SU-DHL-6 (cell line): Measurements from ENCODE around the gene RASSF4.

Experiments used
- H2AFZ ChIP-seq: fragments of 200-600 bp; sonication (generic); 2 replicates; pipeline ENCODE4 v1.6.1; 2014; ENCODE audit warnings: low read depth, mild to moderate bottlenecking, moderate library complexity, mixed read lengths, antibody characterized with exemption, low read length; ENCODE audit not compliant: severe bottlenecking
- H3F3A ChIP-seq: fragments of 200-600 bp; shearing (Covaris generic); 2 replicates; pipeline ENCODE4 v1.6.0; 2016; ENCODE audit warnings: antibody characterized with exemption, mild to moderate bottlenecking; ENCODE audit not compliant: insufficient read depth
- H3K27ac ChIP-seq: fragments of 200-600 bp; sonication (generic); 2 replicates; pipeline ENCODE4 v1.5.1; 2016; ENCODE audit warnings: low read depth, mild to moderate bottlenecking, low read length, moderate library complexity, mixed read lengths
- H3K27me3 ChIP-seq: fragments of 200-600 bp; sonication (generic), shearing (Covaris generic); 2 replicates; pipeline ENCODE4 v1.6.0; 2014; ENCODE audit warnings: mild to moderate bottlenecking, low read length
- H3K36me3 ChIP-seq: fragments of 200-600 bp; sonication (generic); 2 replicates; pipeline ENCODE4 v1.6.1; 2014; ENCODE audit warnings: mild to moderate bottlenecking, low read length, mixed read lengths
- H3K4me2 ChIP-seq: fragments of 300-600, 200-600 bp; shearing (Covaris generic), sonication (generic); 2 replicates; pipeline ENCODE4 v1.6.0; 2014; ENCODE audit warnings: low read length, low read depth, mild to moderate bottlenecking; ENCODE audit not compliant: poor library complexity, severe bottlenecking
- H3K4me3 ChIP-seq: fragments of 200-600 bp; sonication (generic); 2 replicates; pipeline ENCODE4 v1.5.1; 2014; ENCODE audit warnings: antibody characterized with exemption, low read length, mild to moderate bottlenecking, mixed read lengths; ENCODE audit not compliant: insufficient read depth, poor library complexity, severe bottlenecking
- H3K79me2 ChIP-seq: fragments of 200-600 bp; sonication (generic); 2 replicates; pipeline ENCODE4 v1.6.1; 2014; ENCODE audit warnings: mild to moderate bottlenecking, low read length, moderate library complexity; ENCODE audit not compliant: insufficient read depth
- H3K9ac ChIP-seq: fragments of 200-600 bp; sonication (generic); 2 replicates; pipeline ENCODE4 v1.7.0; 2014; ENCODE audit warnings: mild to moderate bottlenecking, low read length
- H3K9me2 ChIP-seq: fragments of 200-600 bp; sonication (generic); replicated peaks from 2 replicates; pipeline ENCODE4 v1.6.1; 2014; ENCODE audit warnings: low read length; ENCODE audit not compliant: insufficient read depth
- H3K9me3 ChIP-seq: fragments of 200-600 bp; sonication (generic); 2 replicates; pipeline ENCODE4 v1.6.1; 2014; ENCODE audit warnings: low read length, mixed read lengths; ENCODE audit not compliant: insufficient read depth
- H4K20me1 ChIP-seq: fragments of 200-600 bp; sonication (generic); 2 replicates; pipeline ENCODE4 v1.6.1; 2014; ENCODE audit warnings: low read depth, mild to moderate bottlenecking, antibody characterized with exemption, low read length, moderate library complexity, mixed read lengths
- EZH2phosphoT487 ChIP-seq: fragments of 200-600 bp; sonication (generic), shearing (Covaris generic); conservative IDR thresholded peaks from 2 replicates; pipeline ENCODE4 v1.6.1; 2018; ENCODE audit warnings: mild to moderate bottlenecking, antibody characterized with exemption, low read length, moderate library complexity, mixed read lengths
- TF ChIP-seq, protein P1 (sequence below): fragments of 200-600 bp; sonication (generic); IDR thresholded peaks from one replicate; pipeline ENCODE4 v1.5.1; 2017; ENCODE audit warnings: antibody characterized with exemption, mild to moderate bottlenecking, low read length, moderate library complexity; ENCODE audit not compliant: insufficient read depth, poor library complexity, severe bottlenecking

Gene RASSF4

DNA sequence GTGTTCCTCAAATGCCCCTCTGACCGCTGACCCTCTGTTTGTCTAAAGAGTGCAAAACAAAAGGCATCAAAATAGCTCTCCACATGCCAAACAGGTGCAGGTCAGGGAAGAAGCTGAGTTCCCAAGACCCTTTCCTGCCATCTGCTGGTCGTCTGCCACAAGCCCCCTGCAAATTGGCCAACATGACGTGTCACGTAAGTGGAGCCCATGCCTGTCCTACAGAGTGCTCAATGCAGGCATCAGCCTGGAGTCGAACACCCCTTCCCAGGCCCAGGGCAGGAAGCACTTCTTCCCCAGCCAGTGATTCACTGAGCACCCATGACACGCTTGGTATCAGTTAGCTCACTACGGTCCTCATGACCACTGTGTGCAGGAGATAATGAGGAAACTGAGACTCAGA is 34.4 kb upstream of the RASSF4 start:
- Histone ChIP-seq H3K9me3 (no peaks in the 10 kb centered on the region), H3F3A (no peaks in the 10 kb centered on the region), H3K4me2 (no peak overlapping the region), H2AFZ (no peak overlapping the region), H3K27me3 (no peaks in the 10 kb centered on the region), H3K36me3 (no peaks in the 10 kb centered on the region), H3K27ac (no peak overlapping the region), H3K4me3 (no peak overlapping the region), H3K9ac (no peak overlapping the region), H4K20me1 (no peaks in the 10 kb centered on the region), H3K9me2 (no peaks in the 10 kb centered on the region), H3K79me2 (no peaks in the 10 kb centered on the region)
- TF ChIP-seq, protein P1, sequence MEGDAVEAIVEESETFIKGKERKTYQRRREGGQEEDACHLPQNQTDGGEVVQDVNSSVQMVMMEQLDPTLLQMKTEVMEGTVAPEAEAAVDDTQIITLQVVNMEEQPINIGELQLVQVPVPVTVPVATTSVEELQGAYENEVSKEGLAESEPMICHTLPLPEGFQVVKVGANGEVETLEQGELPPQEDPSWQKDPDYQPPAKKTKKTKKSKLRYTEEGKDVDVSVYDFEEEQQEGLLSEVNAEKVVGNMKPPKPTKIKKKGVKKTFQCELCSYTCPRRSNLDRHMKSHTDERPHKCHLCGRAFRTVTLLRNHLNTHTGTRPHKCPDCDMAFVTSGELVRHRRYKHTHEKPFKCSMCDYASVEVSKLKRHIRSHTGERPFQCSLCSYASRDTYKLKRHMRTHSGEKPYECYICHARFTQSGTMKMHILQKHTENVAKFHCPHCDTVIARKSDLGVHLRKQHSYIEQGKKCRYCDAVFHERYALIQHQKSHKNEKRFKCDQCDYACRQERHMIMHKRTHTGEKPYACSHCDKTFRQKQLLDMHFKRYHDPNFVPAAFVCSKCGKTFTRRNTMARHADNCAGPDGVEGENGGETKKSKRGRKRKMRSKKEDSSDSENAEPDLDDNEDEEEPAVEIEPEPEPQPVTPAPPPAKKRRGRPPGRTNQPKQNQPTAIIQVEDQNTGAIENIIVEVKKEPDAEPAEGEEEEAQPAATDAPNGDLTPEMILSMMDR: peak; percentile 22
- TF ChIP-seq EZH2phosphoT487: no peak

GRCh38 chr10:44925811-44926750 is 33.5 kb upstream of the RASSF4 start:
- Histone ChIP-seq H3K27me3 (no peaks in the 10 kb centered on the region), H3K4me2 (no peak overlapping the region), H3K27ac (no peak overlapping the region), H3K9me2 (no peaks in the 10 kb centered on the region), H3F3A (no peaks in the 10 kb centered on the region), H3K9ac (no peak overlapping the region), H3K36me3 (no peaks in the 10 kb centered on the region), H4K20me1 (no peaks in the 10 kb centered on the region), H3K9me3 (no peaks in the 10 kb centered on the region), H3K79me2 (no peaks in the 10 kb centered on the region), H3K4me3 (no peak overlapping the region), H2AFZ (no peak overlapping the region)
- TF ChIP-seq, protein P1: no peak
- TF ChIP-seq EZH2phosphoT487: no peak

DNA sequence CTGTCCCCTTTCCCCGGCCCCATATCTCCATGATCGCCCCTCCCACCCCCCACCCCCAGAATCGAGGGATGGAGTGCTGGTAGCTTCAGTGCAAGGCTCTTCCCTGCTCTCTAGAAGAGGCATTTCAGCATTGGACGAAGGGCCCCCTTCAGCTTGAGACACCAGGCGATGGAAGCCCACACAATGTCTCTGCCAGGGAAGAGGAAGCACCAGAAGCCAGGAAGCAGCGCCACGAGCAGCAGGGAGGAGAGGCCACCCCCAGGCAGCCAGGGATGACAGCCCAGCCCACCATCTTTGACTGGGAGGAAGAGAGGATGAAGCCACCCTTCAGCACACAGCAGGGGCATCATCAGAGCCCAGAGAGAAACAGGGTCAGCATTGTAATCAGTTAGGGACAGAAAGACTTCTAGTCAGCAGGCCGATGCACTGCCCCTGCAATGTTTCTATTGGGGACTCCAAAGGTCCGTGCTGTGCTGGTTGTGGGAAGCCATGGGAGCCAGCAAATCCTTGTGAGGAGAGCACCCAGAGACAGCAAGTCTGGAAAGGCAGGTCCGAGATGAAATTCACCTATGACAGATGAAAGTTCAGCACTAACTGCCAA is 32.8 kb upstream of the RASSF4 start:
- TF ChIP-seq EZH2phosphoT487: no peak
- TF ChIP-seq, protein P1: no peak
- Histone ChIP-seq H3K36me3 (no peaks in the 10 kb centered on the region), H3K9me3 (no peaks in the 10 kb centered on the region), H3K27me3 (no peaks in the 10 kb centered on the region), H3K9ac (no peak overlapping the region), H3K4me2 (no peak overlapping the region), H3K9me2 (no peaks in the 10 kb centered on the region), H3K27ac (no peak overlapping the region), H3F3A (no peaks in the 10 kb centered on the region), H3K79me2 (no peaks in the 10 kb centered on the region), H2AFZ (no peak overlapping the region), H3K4me3 (no peak overlapping the region), H4K20me1 (no peaks in the 10 kb centered on the region)
